AG08396 (cell line): ENCODE results near the gene NDUFS1.
"Not testable (repeated sequence)": the region's sequence is repeated elsewhere in the genome, so short reads cannot be mapped to it uniquely, and the experiment has no call there.

Source experiments
- DNase-seq: peaks from one replicate; pipeline ENCODE4 v3.0.0; 2012; ENCODE audit warnings: low spot score, mixed read lengths

NDUFS1 gene

DNA sequence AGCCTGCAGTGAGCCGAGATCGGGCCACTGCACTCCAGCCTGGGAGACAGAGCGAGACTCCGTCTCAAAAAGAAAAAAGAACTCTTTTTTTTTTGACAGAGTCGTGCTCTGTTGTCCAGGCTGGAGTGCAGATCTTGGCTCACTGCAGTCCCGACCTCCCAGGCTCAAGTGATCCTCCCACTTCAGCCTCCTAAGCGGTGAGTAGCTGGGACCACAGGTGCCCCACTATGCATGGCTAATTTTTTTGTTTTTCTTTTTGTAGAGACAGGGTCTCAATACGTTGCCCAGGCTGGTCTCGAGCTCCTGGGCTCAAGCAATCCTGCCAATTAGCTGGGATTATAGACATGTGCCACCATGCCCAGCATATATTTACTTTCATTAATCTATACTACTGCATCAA is 60.8 kb downstream of the NDUFS1 start:
- DNase-seq: no peak

- no peak for DNase-seq
These were observed 62.4 kb downstream of the NDUFS1 start for GRCh38 chr2:206096876-206097275.

DNA sequence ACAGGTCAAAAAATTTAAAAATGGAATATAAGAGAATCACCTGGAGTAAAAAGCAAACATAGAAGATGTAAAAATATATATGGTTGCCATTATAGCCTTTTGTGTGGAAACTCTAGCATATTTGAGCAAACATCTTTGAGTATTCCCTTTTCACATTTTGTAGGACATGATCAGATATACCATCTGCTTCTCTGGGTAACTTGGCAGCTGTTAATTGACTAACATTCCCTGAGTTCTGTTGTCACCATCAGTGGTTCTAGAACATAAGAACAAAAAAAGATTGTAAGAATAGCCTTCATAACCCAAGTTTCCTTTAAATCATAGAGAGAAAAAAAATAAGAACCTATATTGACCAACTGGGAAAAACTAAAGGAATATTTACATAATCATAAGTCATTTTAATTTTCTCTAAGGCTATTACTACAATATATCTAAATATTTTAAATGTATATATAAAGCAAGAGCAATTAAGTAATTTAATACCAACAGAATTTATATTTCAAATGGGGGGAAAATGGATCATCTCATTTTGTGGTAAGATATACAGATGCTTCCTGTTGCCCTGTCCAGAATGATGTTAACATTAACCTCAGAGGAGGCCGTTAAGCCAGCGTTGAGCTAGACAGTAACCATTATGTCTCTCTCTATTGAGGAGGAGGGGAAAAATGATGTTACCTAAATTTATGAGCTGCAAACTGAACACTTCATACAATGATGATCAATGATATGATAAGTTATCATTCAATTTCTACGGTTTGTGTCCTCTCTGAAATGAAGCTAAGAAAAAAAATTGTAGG is 63.5 kb downstream of the NDUFS1 start:
- DNase-seq: no peak

DNA sequence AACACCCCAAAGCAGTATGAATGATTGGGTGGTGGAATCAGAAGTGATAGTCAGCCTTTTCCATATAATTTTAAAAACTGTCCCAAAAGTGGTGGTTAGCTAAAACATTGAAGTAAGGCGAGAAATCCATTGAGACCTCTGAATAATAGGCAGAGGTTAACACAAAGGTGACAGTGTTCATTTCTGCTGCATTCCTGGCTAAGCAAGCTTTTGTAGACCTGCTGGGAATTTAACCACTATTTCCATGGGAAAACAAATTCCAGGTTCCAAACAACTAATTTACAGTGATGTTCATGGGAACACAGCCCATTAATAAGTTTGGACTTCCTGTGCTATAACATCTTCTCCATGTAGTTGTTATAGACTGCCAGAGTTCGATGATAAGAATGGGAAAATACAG is 66.9 kb downstream of the NDUFS1 start:
- no peak for DNase-seq

GRCh38 chr2:206088248-206088647 is 71.0 kb downstream of the NDUFS1 start:
- no peak for DNase-seq

DNA sequence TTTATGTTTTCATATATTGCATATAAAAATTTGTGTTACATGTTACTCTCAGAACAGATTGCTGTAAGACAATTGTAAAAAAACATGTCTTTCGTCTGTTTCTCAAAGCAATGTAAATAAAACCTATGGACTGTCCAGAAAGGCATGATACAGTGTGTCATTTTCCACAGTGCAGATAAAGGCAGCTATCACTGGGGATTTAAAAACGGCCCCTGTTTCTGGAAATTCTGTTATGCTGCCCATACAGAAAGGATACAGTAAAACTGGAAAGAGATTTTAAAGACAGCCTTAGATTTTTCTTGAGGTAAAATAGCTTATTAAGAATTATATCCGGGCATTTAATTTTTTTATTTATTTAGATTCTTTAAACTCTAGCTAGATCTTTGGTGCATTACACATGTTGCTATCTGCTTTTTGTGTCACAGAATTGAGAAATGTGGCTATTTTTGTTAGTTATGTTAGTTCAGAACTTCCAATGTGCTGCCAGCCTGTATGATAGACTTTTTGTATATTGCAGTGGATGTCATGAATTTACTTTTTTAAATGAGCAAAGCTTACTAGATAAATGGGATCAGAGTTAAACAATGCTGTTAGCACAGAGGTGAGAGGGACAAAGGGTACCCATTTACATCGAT is 72.4 kb downstream of the NDUFS1 start:
- DNase-seq: no peak

GRCh38 chr2:206085742-206086445 is 73.3 kb downstream of the NDUFS1 start, which contains the start of gene INO80D:
Gene INO80D (minus strand): TSS chr2:206086174. CDS start chr2:206063016, 23,158 bp downstream.
- DNase-seq: peak; percentile 81

GRCh38 chr2:206084870-206085741 is 74.1 kb downstream of the NDUFS1 start:
- peak; percentile 55 for DNase-seq

- DNase-seq: peak; percentile 76
These were observed 74.8 kb downstream of the NDUFS1 start for GRCh38 chr2:206084439-206084869.

DNA sequence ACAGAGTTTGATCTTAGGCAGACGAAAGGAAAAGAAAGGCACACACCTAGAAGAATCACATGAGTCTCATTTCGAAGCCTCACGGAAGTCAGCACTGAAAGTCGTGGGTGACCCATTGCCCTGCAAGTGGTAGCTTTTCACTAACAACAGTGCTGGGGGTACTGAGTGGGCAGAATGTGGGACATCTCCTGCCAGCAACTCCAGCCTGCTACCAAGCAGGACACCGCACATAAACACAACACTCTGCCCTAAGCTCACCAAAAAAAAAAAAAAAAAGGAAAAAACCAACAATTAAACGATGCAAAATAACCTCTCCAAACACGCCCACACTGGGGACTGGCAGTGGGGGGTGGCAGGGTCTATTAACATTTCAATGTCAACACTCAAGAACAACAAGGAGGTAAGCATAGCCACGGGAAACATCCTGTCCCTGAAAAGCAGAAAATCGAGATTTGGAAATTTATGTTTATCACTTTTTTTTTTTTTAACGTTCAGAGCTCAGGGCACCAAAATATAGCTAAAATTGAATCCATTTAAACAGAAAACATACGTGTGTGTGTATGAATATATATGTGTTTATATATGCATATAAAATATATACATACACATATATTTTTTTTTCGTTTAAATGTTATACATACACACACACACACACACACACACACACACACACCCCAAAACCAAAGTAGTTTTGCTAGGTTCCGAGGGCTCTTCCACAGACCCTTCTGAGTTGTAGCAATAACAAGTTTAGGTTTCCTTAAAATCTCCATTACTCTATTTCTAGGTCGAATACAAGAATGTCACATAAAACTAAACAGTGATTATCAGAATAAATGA is 75.4 kb downstream of the NDUFS1 start:
- no peak for DNase-seq

GRCh38 chr2:206082298-206082843 is 76.9 kb downstream of the NDUFS1 start:
- DNase-seq: no peak

- DNase-seq: no peak
These were observed 78.3 kb downstream of the NDUFS1 start for GRCh38 chr2:206080927-206081326.

GRCh38 chr2:206079699-206080465 is 79.4 kb downstream of the NDUFS1 start:
- no peak for DNase-seq

DNA sequence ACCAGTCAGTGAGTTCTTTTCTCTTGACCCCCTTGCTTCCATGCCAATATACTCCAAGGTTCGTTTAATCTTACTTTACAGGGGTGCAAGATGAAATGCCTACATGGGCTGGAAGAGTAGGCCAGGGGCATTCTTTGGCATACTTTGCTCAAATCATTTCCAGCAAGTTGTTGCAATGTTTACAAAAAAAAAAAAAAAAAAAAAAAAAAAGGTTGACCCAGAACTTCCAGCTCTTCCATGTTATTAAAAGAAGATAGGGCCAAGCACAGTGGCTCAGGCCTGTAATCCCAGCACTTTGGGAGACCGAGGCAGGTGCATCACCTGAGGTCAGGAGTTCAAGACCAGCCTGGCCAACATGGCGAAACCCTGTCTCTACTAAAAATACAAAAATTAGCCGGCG is 81.4 kb downstream of the NDUFS1 start:
- not testable (repeated sequence) for DNase-seq

DNA sequence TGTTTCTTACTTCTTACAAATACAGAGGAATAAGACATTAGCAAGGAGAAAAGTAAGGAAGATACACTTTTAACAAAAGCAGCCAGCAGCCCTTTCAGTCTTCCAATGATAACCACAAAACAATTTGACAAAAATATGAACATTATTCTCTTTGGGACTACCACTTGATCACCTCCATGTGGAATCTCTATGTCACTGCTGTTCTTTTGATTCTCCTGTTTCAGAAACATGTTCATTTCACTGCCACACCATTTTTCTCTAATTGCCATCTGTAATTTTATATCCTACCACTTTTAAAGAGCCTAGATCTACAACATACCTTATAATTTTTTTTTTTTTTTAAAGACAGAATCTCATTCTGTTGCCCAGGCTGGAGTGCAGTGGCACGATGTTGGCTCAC is 84.1 kb downstream of the NDUFS1 start:
- no peak for DNase-seq

DNA sequence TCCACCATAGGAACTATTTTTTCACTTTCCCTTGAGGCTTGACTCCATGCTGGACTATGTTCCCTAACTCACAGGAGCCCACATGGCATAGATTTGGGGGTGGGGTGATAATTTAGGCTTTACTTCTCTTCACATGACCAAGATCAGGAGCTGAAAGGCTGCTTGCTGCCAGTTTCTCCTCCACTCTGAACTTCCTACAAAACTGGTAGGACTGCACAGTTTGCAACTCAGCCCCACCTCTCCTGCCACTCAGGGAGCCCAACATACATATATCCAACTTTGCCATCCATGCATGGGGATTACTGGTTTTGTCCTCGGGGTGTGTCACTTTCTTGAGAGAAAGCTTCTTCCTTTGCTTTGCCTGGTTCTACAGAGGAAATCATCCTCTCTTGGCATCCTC is 87.4 kb downstream of the NDUFS1 start:
- no peak for DNase-seq

GRCh38 chr2:206069417-206069816 is 89.8 kb downstream of the NDUFS1 start:
- DNase-seq: no peak

DNA sequence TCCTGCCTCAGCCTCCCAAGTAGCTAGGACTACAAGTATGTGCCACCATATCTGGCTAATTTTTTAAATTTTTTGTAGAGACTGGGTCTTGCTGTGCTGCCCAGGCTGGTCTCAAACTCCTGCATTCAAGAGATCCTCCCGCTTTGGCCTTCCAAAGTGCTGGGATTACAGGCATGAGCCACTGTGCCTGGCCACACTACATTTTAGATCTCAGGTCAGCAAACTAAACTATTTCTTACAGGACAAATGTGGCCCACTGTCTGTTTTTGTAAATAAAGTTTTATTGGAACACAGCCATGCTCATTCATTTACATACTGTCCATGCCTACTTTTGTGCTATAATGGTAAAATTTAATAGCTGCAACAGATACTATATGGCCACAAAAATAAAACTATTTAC is 91.0 kb downstream of the NDUFS1 start:
- no peak for DNase-seq
